Natural killer cell (primary cell): ENCODE measurements around the gene FGF11. TPM values are rescaled to one million over a fixed set of nuclear protein-coding genes. Genes with fewer than 3 reads are reported as not detected.

ENCODE experiments used
- ATAC-seq, 3 donors: fragments of 150-1000 bp in 2 of 3; fragments of 200-7000 bp in 1 of 3; cut with Tn5 transposase; 1 replicate in 1 of 3; 2 replicates in 2 of 3; pipeline ENCODE4 v1.10.0; 2021; ENCODE audit warnings: mild to moderate bottlenecking in 2 of 3, moderate library complexity in 2 of 3
- DNase-seq, 2 donors: peaks; one replicate each; pipeline versions ENCODE4 v3.0.0 to v3.0.0-alpha.2; 2013 to 2021; ENCODE audit warnings: mixed read lengths in 1 of 2
- H3K27ac ChIP-seq: one replicate; pipeline ENCODE4 v1.5.1; 2013; ENCODE audit warnings: mild to moderate bottlenecking, low read length
- H3K27me3 ChIP-seq: one replicate; pipeline ENCODE4 v1.6.1; 2013; ENCODE audit warnings: low read length; ENCODE audit not compliant: control insufficient read depth, insufficient read depth
- H3K36me3 ChIP-seq: one replicate; pipeline ENCODE4 v1.6.1; 2013; ENCODE audit warnings: low read length; ENCODE audit not compliant: control insufficient read depth, insufficient read depth
- H3K4me1 ChIP-seq: one replicate; pipeline ENCODE4 v1.6.1; 2013; ENCODE audit warnings: low read length; ENCODE audit not compliant: control insufficient read depth, insufficient read depth
- H3K4me3 ChIP-seq: one replicate; pipeline ENCODE4 v1.5.1; 2013; ENCODE audit warnings: low read length
- H3K9me3 ChIP-seq: one replicate; pipeline ENCODE4 v1.6.1; 2013; ENCODE audit warnings: low read length; ENCODE audit not compliant: control insufficient read depth, insufficient read depth
- H3K27ac Mint-ChIP-seq, 2 donors: one replicate each; pipeline ENCODE4 v1.8.0; 2022; ENCODE audit warnings: mild to moderate bottlenecking in 2 of 2, mixed read lengths in 2 of 2, moderate library complexity in 1 of 2
- H3K27me3 Mint-ChIP-seq, 2 donors: one replicate each; pipeline ENCODE4 v1.8.0; 2022; ENCODE audit warnings: low read depth in 2 of 2, mixed read lengths in 2 of 2
- H3K36me3 Mint-ChIP-seq: one replicate; pipeline ENCODE4 v1.8.0; 2022; ENCODE audit warnings: mixed read lengths
- H3K4me1 Mint-ChIP-seq, 2 donors: one replicate each; pipeline ENCODE4 v1.8.0; 2022; ENCODE audit warnings: mixed read lengths in 2 of 2
- H3K4me3 Mint-ChIP-seq: one replicate; pipeline ENCODE4 v1.8.0; 2022; ENCODE audit warnings: mild to moderate bottlenecking, moderate library complexity, mixed read lengths
- H3K9me3 Mint-ChIP-seq, 2 donors: one replicate each; pipeline ENCODE4 v1.8.0; 2022; ENCODE audit warnings: mixed read lengths in 2 of 2
- CTCF ChIP-seq: fragments of 200-600 bp; IDR thresholded peaks from one replicate; pipeline ENCODE4 v1.8.0; 2022; ENCODE audit warnings: antibody characterized with exemption
- WGBS: methylation state at CpG from one replicate; pipeline ENCODE4 v1.1.7; 2013; ENCODE audit warnings: missing lambda C conversion rate; ENCODE audit not compliant: insufficient coverage; 5-methylcytosine and 5-hydroxymethylcytosine counted together
- intact Hi-C: fragments of 100-400 bp; cut with micrococcal nuclease; formaldehyde crosslinking; loops from one replicate; pipeline ENCODE4 v1.14.2; 2022
- total RNA-seq, 4 donors: library from RNA; stranded (reverse); fragments of 120-200 nt in 1 of 4; gene quantifications; one replicate each; pipeline versions ENCODE4 v1.2.3 to v1.2.4, GENCODE V29; 2013 to 2022

Gene FGF11
- total RNA-seq, 3 donors from 2014 or later (not counting 1 experiment from before 2014, with no cell fraction given), result 1.2 to 4.2 (median 1.9) TPM

- TF ChIP-seq CTCF, result no peak
- DNase-seq (no peak), ATAC-seq (no peak)
- H3K9me3 ChIP-seq, result no peaks in the 10 kb centered on the region
- Mint-ChIP-seq H3K27me3 (no peaks in the 10 kb centered on the region), H3K9me3 (no peaks in the 10 kb centered on the region), H3K4me3 (peak overlapping the region; percentile 79), H3K4me1 (peaks cover 9 to 20% of the 10 kb centered on the region in 2 donors), H3K36me3 (no peaks in the 10 kb centered on the region), H3K27ac (peak overlapping the region; percentile 91)
- peak overlapping the region; percentile 93 for H3K4me3 ChIP-seq
- no peaks in the 10 kb centered on the region for H3K27me3 ChIP-seq
- H3K4me1 ChIP-seq, result peaks cover 20% of the 10 kb centered on the region
- peak overlapping the region; percentile 64 for H3K27ac ChIP-seq
- intact Hi-C loops, result no loop called here
- WGBS, result 91% methylated on average over 40 of the region's 42 CpGs
- peaks cover 44% of the 10 kb centered on the region for H3K36me3 ChIP-seq
These were observed 46.4 kb upstream of the FGF11 start for GRCh38 chr17:7392696-7393612.

GRCh38 chr17:7393613-7394451, 45.5 kb upstream of the FGF11 start:
- WGBS, result 6% methylated on average over 48 of the region's 48 CpGs
- H3K4me1 ChIP-seq, result peaks cover 20% of the 10 kb centered on the region
- H3K36me3 ChIP-seq, result peaks cover 37% of the 10 kb centered on the region
- intact Hi-C loops, result loop anchor here (1.0 kb wide), 1 partner anchor 10 kb away; the partner anchor contains the start of gene TMEM256
- Mint-ChIP-seq H3K36me3 (no peaks in the 10 kb centered on the region), H3K4me1 (peaks cover 9 to 20% of the 10 kb centered on the region in 2 donors), H3K27me3 (no peaks in the 10 kb centered on the region), H3K9me3 (no peaks in the 10 kb centered on the region), H3K27ac (peak overlapping the region; percentile 91), H3K4me3 (peak overlapping the region; percentile 95)
- H3K9me3 ChIP-seq, result no peaks in the 10 kb centered on the region
- ATAC-seq (peak; percentile 68 to 75 (median 69)), DNase-seq (peak in 1 of 2 donors; percentile 87)
- no peaks in the 10 kb centered on the region for H3K27me3 ChIP-seq
- H3K4me3 ChIP-seq, result peak overlapping the region; percentile 93
- H3K27ac ChIP-seq, result peak overlapping the region; percentile 64
- no peak for TF ChIP-seq CTCF

GRCh38 chr17:7394452-7395191, 44.7 kb upstream of the FGF11 start, which contains the start of gene PLSCR3:
Gene PLSCR3, minus strand, starts transcription at chr17:7394525. Its CDS starts 415 bp downstream, at chr17:7394110.
- TF ChIP-seq CTCF, result no peak
- Histone ChIP-seq H3K36me3 (peaks cover 29% of the 10 kb centered on the region), H3K9me3 (no peaks in the 10 kb centered on the region), H3K27me3 (no peaks in the 10 kb centered on the region), H3K27ac (peak within 1 kb of the TSS; percentile 76), H3K4me3 (peak within 1 kb of the TSS; percentile 93), H3K4me1 (peaks cover 20% of the 10 kb centered on the region)
- Mint-ChIP-seq H3K4me1 (peaks cover 9 to 20% of the 10 kb centered on the region in 2 donors), H3K9me3 (no peaks in the 10 kb centered on the region), H3K4me3 (peak within 1 kb of the TSS; percentile 96), H3K27me3 (no peaks in the 10 kb centered on the region), H3K36me3 (no peaks in the 10 kb centered on the region), H3K27ac (peak within 1 kb of the TSS; percentile 91)
- ATAC-seq (peak; percentile 88 to 96 (median 89)), DNase-seq (peak; percentile 86 to 88)
- WGBS, result under 1% methylated on average over 71 of the region's 71 CpGs
- intact Hi-C loops, result loop anchor here (1.0 kb wide), 1 partner anchor 10 kb away; the partner anchor contains the start of gene TMEM256
